RPMI8226 (cell line): ENCODE measurements around the gene BIVM.

Experiments used
- DNase-seq: peaks from one replicate; pipeline ENCODE4 v3.0.0-alpha.2; 2015

BIVM gene

DNA sequence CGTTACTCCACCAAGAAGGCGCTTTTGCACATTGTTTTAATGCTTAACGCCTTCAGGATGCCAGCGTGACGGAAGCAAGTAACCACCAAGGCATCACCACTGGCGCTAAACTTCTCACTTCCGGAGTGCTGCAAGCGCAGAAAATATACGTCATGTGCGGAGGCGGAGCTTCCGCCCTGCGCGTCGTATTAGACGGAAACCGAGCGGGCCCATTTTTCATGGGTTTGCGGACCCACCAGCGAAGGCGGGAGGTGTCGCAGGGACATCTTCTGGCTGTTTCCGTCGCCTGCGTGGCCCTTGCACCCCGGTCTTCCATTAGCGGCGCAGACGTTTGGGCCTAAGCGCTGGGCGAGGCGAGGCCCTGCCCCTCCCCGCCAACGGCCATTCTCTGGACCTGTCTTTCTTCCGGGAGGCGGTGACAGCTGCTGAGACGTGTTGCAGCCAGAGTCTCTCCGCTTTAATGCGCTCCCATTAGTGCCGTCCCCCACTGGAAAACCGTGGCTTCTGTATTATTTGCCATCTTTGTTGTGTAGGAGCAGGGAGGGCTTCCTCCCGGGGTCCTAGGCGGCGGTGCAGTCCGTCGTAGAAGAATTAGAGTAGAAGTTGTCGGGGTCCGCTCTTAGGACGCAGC lies 46.8 kb downstream of the BIVM start, which contains the start of gene ERCC5:
TSS of gene ERCC5 (plus strand) at position 403 of the 631 bp plus-strand sequence. CDS start 235 bp downstream, outside the sequence.
- peak; percentile 95 for DNase-seq

DNA sequence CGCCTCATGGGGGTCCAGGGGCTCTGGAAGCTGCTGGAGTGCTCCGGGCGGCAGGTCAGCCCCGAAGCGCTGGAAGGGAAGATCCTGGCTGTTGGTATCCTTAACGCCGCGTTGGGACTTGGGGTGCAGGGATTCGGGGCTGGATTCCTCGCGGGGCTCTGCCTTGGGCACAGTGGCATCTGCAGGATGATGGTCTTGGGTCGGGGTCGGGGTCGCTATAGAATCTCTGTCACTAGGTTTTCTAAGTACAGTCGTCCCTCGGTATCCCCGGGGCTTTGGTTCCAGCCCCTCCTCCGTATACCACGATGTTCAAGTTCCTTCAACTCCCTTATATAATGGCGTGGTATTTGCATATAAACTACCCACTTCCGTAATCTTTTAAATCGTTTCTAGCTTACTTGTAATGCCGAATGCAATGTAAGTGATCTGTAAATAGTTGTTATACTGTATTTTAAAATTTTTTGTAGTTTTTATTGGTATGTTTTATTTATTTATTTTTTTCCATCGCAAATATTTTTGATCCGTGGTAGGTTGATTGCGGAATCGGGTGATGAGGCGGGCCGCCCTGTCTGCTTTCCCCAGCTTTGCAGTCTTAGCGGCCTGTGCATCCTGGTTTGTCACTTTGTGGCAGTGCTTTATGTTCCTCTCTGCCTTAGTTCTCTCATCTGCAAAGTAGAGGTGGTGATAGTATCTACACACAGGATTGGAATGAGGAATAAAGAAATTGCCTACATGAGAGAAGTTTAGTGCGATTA lies 47.5 kb downstream of the BIVM start:
- DNase-seq, result peak; percentile 49

DNA sequence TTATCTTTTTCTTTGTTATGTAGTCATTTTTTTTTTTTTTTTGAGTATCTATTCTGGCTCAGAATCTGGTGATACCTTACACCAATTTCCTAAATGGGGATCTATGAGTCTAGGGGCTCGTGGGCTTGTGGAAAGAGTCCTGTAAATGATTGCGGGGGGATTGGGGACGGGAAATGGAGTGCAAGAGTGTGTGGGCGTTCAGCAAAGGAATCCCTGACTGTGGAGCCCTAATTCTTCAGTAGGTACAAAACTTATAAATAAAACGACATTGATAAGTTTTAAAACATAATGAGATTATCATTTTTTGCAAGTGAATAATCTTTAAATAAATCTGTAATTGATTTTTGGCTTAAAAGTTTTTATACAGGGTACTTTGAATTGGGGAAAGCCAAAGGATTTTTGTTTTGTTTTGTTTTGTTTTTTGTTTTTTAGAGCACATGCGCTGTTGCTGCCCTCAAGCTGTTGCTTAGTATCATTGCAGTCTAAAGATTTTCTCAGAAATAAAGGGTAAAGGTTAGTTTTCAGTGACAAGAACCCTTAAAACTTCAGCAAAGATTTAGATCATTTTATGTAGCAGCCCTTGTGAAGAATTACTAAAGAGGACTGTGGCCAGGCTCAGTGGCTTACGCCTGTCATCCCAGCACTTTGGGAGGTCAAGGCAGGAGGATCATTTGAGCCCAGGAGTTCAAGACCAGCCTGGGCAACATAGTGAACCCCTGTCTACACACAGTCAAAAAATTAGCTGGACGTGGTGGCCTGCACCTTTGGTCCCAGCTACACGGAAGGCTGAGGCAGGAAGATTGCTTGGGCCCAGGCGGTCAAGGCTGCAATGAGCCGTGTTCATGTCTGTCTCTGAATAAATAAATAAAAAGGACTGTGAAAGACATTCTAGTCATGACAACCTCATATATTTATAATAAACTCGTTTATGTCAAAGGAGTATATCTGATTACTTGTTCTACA lies 48.6 kb downstream of the BIVM start:
- peak; percentile 19 for DNase-seq

DNA sequence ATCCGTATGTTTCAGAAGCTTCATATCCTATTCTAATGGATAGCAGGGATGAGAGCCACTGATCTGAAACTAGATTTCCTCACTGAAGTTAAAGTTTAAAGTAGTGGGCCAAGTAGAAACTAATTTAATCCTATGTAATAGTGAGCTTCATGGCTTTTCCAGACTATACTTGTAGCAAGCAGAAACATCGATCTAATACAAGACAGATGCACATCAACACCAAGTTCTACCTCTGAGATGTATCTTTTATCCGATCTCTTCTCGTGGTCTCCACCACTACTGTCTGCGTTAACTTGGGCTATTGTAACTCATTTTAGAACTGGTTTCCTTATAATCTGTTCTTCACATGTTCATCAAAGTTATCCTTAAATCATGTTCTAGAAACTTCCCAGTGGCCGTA lies 50.0 kb downstream of the BIVM start:
- DNase-seq, result no peak

DNA sequence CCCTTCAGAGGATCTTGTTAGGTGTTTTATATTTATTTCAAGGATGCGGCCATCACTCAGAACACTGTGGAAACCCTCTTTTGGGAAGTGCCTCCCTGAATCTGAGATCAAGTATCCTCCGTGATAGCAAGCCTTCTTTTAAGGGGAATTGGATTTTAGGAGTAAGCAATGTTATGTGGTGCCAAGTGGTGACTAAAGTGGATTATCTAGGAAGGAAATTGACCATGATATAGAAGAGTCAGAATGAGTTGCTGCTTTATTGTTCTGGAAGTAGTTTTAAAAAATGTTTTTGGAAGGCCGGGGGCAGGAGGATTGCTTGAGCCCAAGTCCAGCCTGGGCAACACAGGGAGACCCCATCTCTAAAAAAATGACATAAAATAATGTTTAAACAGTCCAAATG lies 53.6 kb downstream of the BIVM start:
- no peak for DNase-seq

DNA sequence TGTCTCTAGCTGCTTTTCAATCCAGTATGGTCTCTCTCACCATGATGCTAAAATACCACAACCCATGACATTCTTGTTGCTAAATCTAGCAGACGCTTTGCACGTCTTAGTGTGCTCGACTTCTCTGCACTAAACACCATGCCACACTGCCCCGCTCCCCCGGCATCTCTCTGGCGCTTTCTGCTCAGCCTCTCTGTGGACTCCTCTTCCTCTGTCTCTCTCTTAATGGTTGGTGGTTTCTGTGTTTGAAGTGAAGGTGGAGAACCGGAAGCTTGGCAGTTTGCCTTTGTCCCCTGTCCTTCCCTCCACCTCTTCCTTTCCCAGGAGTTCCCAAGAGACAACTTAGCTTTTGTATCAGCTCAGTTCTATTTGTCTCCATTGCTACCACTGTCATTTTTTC lies 55.8 kb downstream of the BIVM start:
- no peak for DNase-seq

DNA sequence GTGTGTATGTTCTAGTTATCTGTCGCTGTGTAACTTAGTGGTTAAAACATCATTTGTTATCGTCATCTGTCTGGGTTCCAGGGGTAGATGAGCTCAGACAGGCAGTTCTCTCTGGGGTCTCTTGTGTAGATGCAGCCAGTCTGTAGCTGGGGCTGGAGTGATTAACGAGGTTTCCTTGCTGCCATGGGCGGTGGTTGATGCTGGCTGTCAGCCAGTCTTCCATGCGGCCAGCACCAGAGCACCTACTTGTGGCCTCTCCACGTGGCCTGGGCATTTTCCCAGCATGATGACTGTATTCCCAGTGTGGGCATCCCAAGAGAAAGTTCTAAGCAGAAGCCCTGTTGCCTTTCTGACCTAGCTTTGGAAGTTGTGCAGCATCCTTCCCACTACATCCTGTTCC lies 57.6 kb downstream of the BIVM start:
- no peak for DNase-seq

DNA sequence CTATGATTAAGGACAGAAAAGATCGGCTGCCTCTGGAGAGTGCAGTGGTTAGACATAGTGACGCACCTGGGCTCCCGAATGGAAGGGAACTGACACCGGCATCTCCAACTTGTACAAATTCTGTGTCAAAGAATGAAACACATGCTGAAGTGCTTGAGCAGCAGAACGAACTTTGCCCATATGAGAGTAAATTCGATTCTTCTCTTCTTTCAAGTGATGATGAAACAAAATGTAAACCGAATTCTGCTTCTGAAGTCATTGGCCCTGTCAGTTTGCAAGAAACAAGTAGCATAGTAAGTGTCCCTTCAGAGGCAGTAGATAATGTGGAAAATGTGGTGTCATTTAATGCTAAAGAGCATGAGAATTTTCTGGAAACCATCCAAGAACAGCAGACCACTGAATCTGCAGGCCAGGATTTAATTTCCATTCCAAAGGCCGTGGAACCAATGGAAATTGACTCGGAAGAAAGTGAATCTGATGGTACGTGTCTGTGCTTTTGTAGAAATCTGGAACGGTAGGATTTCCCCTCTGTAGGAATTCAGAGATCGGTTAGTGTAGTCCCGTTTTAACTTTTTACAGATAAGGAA lies 63.8 kb downstream of the BIVM start:
- DNase-seq, result no peak

DNA sequence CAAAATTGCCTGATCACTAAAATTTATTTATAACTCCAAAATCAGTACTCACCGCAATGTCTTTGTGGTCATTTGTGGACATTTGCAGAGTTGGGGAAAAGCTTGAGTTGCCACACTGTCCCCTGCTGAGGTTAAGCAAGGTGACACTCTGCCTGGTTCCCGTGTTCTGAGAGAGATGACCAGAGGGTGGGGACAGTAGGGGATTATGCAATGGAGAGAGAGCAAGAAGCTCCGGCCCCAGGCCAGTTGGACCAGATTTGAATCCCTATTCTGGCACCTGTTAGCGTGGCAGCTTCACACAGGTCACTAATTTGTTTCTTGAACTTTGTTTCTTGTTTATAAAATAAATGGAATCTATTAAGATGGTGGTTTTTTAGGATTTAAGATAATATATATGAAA lies 64.7 kb downstream of the BIVM start:
- DNase-seq, result no peak

DNA sequence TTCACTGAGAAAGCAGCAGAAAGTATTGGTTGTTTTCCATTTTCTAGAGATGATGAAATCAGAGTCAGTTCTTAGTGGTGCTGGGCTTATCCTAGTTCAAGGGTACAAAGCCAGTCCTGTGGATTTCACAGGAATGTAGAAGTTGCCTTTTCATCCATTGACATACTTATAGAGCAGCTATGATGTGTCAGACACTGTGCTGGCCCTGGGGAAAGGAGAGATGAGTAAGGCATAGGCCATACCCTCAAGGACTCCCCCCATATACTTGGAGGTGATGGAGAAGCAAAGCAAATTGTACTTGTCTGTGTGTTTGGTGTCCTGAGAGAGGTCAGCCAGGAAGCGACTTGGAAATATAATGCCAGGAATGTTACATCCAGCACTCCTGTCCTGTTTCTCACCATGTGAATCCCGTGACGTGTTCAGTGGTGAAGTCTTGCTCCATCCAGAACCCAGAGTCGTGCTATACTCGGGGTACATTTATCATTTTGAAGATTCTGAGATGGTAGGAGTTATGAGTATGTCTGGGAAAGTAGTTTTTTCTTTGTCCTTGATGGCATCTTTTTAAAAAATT lies 69.5 kb downstream of the BIVM start:
- DNase-seq, result no peak

DNA sequence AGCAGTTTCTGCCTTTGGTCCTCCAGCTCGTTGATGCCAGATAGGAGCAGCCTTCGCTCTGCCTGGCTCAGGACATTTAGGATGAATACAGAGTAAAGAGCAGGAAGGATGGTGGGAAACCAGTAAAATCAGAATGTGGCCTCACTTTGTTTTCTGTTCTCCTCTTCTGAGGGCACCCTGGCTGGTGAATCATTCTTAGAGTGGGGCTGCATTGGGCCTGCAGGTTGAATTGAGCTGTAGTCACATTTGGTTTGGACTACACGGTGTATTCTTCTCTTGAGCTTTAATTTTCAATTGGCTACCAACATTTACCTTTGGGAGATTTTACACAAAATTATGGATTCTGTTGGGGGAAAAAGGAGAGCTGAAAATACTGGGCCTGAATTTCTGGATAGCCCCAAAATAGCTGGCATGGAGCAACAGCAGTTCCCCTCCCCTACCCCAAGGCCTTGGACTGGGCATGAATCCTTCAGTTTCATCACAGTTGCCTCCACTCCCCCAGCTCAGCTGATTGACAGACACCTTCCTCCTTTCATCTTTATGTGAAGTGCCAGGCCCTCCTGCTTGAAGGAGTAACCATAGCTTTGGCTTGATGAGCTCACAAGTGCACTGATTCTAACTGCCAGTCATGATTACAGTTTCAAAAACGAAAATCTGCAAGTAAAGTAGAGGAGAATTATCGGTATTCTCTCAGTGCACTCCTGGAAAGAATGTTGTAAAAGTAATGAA lies 71.2 kb downstream of the BIVM start:
- no peak for DNase-seq

DNA sequence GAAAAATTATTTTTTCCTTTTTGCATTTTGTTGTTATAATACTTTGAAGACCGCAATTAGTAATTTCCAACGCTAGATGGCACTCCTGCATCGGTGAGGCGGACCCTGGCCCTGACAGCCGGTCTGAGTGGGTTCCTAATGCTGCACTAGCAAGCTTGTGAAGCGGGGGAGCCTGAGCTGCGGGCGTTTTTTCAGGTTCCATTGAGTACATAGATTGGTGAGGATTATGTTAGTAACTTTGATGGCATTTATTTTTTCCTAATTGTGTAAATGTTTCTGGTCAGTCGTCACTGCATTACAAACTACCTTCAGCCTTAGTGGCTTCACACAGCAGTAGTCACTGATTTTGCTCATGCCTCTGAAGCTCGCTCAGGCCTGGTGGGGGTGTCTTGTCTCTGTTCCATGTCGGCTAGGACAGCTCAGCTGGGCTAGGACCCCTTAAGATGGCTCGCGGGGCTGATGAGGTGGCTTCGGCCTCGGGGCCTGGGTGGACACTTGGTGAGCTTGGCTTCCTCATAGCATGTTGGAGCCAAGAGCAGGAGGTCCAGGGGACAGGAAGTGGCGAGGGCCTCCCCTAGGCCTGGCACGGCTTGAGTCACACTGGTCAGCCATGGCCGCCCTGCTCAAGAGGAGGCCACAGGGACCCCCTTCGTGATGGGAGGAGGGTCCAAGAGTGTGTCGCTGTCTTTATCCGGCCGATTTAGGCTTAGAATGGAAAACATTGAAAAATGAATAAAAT lies 71.9 kb downstream of the BIVM start:
- DNase-seq, result peak; percentile 43

DNA sequence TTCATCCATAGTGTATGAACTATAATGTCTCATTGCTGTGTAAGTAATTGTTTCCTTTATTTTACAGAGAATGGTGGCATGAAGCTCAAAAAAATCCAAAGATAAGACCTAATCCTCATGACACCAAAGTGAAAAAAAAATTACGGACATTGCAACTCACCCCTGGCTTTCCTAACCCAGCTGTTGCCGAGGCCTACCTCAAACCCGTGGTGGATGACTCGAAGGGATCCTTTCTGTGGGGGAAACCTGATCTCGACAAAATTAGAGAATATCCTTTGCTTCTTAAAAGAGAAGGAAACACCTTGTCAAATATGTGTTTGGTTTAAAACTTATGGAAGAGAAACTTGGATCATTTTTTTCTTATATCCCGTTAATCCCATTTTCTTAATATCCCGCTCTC lies 73.2 kb downstream of the BIVM start:
- DNase-seq, result no peak

DNA sequence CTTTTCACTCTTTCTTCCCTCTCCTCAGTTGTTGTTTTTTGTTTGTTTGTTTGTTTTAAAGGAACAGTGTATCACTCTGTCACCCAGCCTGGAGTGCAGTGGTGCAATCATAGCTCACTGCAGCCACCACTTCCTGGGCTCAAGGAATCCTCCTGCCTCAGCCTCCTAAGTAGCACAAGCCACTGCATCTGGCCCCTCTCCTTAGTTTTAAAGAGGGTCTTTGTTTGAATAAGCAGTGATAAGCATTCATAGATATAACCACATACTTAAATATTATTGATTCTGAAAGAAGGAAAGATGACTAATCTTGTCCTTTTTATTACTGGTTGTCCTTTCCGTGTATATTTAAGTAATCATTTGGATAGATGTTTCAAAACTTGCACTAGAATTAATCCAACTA lies 73.6 kb downstream of the BIVM start:
- DNase-seq, result no peak

DNA sequence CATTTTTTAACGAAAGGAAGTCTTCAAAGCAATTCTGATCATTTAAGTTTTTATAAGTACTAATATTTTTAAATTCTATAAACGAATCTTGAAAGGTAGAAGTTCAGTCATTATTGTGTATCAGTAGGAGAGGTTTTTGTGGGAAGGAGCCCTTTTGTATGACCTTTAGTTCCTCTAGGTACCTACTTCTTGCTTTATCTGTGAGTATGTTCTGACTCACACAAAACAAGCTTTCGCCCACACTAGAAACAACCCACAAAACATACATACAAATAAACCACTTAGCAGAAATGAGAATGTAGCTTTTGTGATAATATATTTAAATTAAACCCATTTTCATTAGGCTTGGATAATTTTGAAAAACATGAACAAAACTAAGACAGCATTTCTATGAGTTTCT lies 74.7 kb downstream of the BIVM start:
- DNase-seq, result no peak

DNA sequence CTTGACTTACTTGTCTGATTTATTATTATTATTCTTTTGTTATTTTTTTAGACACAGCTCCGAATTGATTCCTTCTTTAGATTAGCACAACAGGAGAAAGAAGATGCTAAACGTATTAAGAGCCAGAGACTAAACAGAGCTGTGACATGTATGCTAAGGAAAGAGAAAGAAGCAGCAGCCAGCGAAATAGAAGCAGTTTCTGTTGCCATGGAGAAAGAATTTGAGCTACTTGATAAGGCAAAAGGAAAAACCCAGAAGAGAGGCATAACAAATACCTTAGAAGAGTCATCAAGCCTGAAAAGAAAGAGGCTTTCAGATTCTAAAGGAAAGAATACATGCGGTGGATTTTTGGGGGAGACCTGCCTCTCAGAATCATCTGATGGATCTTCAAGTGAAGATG lies 76.3 kb downstream of the BIVM start:
- no peak for DNase-seq

DNA sequence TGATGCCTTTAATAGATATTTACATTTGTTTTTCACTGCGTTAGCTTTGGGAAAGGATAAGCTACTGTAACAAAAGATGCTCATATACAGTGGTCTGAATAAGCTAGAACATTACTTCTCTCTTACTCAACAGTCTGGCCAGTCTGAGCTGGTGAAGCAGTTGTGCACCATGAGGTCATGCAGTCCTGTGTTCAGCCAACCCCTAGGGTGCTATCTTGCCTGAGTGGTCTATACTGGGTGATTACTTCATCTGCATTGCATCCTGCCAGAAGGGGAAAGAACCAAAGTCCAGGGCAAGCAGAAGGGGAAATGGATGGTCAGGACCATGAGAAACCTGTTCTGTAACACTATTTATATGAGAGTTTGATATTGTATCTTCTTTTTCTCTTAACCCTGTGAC lies 78.4 kb downstream of the BIVM start:
- DNase-seq, result no peak

DNA sequence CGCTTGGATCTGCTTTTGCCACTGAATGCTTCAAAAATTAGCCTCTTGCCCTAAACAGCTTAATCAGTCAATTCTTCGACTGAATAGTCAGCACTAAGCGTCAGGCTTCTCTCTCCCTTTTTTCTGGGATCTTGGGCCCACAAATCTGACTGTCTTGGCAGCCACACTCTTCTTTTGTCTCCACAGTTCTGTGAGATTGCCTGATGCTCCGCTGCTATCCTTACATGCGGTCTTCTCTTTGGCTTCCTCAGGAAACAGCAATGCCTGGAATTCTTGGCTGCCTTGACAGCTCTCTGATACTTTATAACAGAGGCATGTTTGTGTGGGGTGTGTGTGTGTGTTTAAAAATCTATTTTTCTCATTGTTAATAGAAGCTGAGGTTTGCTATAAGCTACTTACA lies 79.6 kb downstream of the BIVM start:
- DNase-seq, result no peak

DNA sequence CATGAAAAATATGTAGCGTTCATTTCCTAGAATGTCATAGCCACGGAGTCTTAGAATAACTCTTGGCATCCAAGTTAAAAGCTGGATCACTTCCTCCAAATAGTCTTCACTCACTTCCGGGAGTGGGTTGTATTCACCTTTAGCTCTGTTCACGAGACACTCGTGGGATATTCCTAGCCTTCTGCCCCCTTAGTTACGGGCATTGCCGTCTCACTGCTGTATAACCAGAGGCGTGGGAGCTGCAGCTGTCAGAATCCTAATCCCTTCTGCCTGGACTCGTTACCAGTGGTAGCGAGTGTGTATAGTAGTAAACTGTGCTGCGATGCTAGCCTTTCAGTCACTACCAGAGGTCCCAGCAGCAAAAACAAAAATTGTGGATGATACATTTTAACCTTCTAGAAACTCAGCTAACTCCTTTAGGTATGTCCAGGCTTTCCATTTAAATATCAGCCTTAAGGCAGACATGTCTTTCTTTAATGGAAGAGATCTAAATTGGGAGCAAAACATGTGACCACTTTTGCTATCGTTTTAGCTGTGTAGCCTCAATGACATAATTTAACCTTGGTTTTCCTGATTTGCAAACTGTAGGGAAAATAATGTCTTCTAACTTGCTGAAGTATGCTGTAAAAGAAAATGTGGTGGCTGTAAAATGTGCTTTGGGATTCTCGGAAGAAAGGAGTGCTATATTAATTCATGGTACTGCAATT lies 81.0 kb downstream of the BIVM start:
- DNase-seq, result no peak

DNA sequence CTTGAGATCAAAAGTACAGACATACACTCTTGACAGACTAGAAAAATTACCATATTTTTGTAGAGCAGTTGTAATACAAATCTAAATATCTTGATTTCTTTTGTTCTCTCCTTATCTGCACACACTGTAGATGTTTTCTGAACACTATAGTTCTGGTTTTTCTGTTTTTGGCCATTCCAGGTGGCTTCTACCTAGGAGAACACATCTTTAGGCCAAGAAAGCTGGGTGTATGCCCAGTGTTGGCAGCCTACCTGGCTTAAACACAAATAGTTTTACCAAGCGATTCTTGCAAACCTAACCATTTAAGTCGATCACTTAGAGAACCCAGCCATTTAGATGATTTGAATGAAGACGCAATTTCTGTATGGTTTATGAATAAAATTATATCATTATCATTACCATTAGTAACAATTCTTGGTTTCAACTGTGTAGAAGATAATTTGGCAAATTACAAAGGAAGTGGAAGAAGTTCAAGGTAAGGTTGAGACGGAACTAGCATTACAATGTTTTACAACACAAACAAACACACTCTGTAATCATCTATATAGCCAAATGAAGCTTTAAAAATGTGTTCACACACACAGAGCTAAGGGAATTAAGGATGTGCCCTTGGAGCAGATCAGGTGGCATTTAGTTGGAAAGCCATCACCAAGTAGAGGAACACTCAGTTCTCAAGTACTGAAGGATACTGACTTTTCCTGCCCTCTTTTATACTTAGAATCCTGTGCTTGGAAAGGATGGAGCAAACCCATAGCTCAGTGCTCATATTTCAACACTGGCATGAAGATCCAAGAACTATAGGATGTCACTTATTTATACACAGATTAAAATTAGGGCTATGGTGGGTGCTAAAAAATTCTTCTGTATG lies 83.1 kb downstream of the BIVM start:
- DNase-seq, result no peak
